Smooth muscle cell (in vitro differentiated cells): ENCODE measurements around the gene WHAMM. TPM values are rescaled to one million over a fixed set of nuclear protein-coding genes. Genes with fewer than 3 reads are reported as not detected.

Source experiments
- DNase-seq: peaks from one replicate; lab custom pipeline; 2025; ENCODE audit not compliant: unreplicated experiment; lab: John Stamatoyannopoulos, UW
- H2AFZ ChIP-seq: fragments of 200-600 bp; sonication (generic); 2 replicates; pipeline ENCODE4 v1.6.0; 2016; ENCODE audit warnings: antibody characterized with exemption, low read depth, mild to moderate bottlenecking
- H3F3A ChIP-seq: fragments of 200-600 bp; sonication (generic); 2 replicates; pipeline ENCODE4 v1.6.0; 2017; ENCODE audit warnings: antibody characterized with exemption, low read depth
- H3K27ac ChIP-seq: fragments of 200-600 bp; sonication (generic); 2 replicates; pipeline ENCODE4 v1.5.1; 2016; ENCODE audit warnings: low read depth, mild to moderate bottlenecking
- H3K27me3 ChIP-seq: fragments of 200-600 bp; sonication (generic); 2 replicates; pipeline ENCODE4 v1.6.1; 2016; ENCODE audit warnings: low read depth, mild to moderate bottlenecking
- H3K36me3 ChIP-seq: fragments of 200-600 bp; sonication (generic); 2 replicates; pipeline ENCODE4 v1.5.1; 2016; ENCODE audit warnings: low read depth
- H3K4me1 ChIP-seq: fragments of 200-600 bp; sonication (generic); 2 replicates; pipeline ENCODE4 v1.5.1; 2016; ENCODE audit warnings: low read depth
- H3K4me2 ChIP-seq: fragments of 200-600 bp; sonication (generic); 2 replicates; pipeline ENCODE4 v1.6.0; 2016; ENCODE audit warnings: mild to moderate bottlenecking
- H3K4me3 ChIP-seq: fragments of 200-600 bp; sonication (generic); 2 replicates; pipeline ENCODE4 v1.5.1; 2016; ENCODE audit warnings: mild to moderate bottlenecking
- H3K79me2 ChIP-seq: fragments of 200-600 bp; sonication (generic); 2 replicates; pipeline ENCODE4 v1.6.0; 2016; ENCODE audit warnings: low read depth, mild to moderate bottlenecking
- H3K9ac ChIP-seq: fragments of 200-600 bp; sonication (generic); 2 replicates; pipeline ENCODE4 v1.6.0; 2016; ENCODE audit warnings: low read depth
- H3K9me3 ChIP-seq: fragments of 200-600 bp; sonication (generic); replicated peaks from 2 replicates; pipeline ENCODE4 v1.5.1; 2016; ENCODE audit warnings: low read depth
- H4K20me1 ChIP-seq: fragments of 200-600 bp; sonication (generic); 2 replicates; pipeline ENCODE4 v1.6.0; 2016; ENCODE audit warnings: low read depth
- WGBS: methylation state at CpG from one replicate; pipeline ENCODE4 v1.1.7; 2016; ENCODE audit warnings: low lambda C conversion rate; 5-methylcytosine and 5-hydroxymethylcytosine counted together
- polyA plus RNA-seq: library from polyadenylated mRNA; unstranded; fragments of >200 nt; fragmentation: Nextera tagmentation; extraction: Ambion mirVana; gene quantifications from 2 replicates; pipeline ENCODE4 v1.2.1, GENCODE V29; 2016
- total RNA-seq: library from RNA; depleted of rRNA; stranded (reverse); fragments of >200 nt; gene quantifications from 2 replicates; pipeline ENCODE4 v1.2.3, GENCODE V29; 2014
- TF ChIP-seq, protein P1 (sequence below): fragments of 200-600 bp; sonication (generic); IDR thresholded peaks from 2 replicates; pipeline ENCODE4 v1.5.1; 2017; ENCODE audit warnings: borderline replicate concordance, mild to moderate bottlenecking, antibody characterized with exemption; ENCODE audit not compliant: insufficient read depth, poor library complexity, severe bottlenecking

Gene WHAMM
- total and polyA plus RNA-seq, 2 experiments from 2014 or later = 2.2 to 4.1 TPM

- no peaks in the 10 kb centered on the region for H4K20me1 ChIP-seq
- H3K4me1 ChIP-seq = no peaks in the 10 kb centered on the region
- no peaks in the 10 kb centered on the region for H3K36me3 ChIP-seq
- H2AFZ ChIP-seq = no peak overlapping the region
- H3K4me3 ChIP-seq = no peak overlapping the region
- H3K4me2 ChIP-seq = no peak overlapping the region
- no peaks in the 10 kb centered on the region for H3K79me2 ChIP-seq
- H3K9me3 ChIP-seq = no peaks in the 10 kb centered on the region
- DNase-seq = no peak
- no peak overlapping the region for H3K9ac ChIP-seq
- peaks cover 8% of the 10 kb centered on the region for H3K27me3 ChIP-seq
- no peaks in the 10 kb centered on the region for H3F3A ChIP-seq
- no peak overlapping the region for H3K27ac ChIP-seq
- TF ChIP-seq, protein P1, sequence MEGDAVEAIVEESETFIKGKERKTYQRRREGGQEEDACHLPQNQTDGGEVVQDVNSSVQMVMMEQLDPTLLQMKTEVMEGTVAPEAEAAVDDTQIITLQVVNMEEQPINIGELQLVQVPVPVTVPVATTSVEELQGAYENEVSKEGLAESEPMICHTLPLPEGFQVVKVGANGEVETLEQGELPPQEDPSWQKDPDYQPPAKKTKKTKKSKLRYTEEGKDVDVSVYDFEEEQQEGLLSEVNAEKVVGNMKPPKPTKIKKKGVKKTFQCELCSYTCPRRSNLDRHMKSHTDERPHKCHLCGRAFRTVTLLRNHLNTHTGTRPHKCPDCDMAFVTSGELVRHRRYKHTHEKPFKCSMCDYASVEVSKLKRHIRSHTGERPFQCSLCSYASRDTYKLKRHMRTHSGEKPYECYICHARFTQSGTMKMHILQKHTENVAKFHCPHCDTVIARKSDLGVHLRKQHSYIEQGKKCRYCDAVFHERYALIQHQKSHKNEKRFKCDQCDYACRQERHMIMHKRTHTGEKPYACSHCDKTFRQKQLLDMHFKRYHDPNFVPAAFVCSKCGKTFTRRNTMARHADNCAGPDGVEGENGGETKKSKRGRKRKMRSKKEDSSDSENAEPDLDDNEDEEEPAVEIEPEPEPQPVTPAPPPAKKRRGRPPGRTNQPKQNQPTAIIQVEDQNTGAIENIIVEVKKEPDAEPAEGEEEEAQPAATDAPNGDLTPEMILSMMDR = no peak
Measured at GRCh38 chr15:82793737-82794136, 15.7 kb upstream of the WHAMM start.

DNA sequence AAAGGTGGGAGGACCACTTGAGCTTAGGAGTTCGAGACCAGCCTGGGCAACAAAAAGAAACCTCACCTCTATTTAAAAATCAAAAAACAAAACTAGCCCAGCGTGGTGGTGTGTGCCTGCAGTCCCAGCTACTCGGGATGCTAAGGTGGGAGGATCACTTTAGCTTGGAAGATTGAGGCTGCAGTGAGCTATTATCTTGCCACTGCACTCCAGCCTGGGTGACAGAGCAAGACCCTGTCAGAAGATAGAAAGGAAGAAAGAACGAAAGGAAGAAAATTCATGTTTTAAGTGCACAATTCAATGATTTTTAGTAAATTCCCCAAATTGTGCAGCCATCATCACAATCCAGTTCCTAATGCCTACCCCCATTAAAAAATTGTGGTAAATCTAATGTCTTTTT, 11.3 kb upstream of the WHAMM start:
- Histone ChIP-seq H3K79me2 (no peaks in the 10 kb centered on the region), H2AFZ (no peak overlapping the region), H3K27me3 (peaks cover 31% of the 10 kb centered on the region), H3K4me2 (no peak overlapping the region), H3K4me1 (no peaks in the 10 kb centered on the region), H3K27ac (no peak overlapping the region), H4K20me1 (no peaks in the 10 kb centered on the region), H3K36me3 (no peaks in the 10 kb centered on the region), H3K4me3 (no peak overlapping the region), H3F3A (no peaks in the 10 kb centered on the region), H3K9ac (no peak overlapping the region), H3K9me3 (no peaks in the 10 kb centered on the region)
- 71% methylated on average over 4 of the region's 4 CpGs for WGBS
- DNase-seq = no peak
- TF ChIP-seq, protein P1 = no peak

DNA sequence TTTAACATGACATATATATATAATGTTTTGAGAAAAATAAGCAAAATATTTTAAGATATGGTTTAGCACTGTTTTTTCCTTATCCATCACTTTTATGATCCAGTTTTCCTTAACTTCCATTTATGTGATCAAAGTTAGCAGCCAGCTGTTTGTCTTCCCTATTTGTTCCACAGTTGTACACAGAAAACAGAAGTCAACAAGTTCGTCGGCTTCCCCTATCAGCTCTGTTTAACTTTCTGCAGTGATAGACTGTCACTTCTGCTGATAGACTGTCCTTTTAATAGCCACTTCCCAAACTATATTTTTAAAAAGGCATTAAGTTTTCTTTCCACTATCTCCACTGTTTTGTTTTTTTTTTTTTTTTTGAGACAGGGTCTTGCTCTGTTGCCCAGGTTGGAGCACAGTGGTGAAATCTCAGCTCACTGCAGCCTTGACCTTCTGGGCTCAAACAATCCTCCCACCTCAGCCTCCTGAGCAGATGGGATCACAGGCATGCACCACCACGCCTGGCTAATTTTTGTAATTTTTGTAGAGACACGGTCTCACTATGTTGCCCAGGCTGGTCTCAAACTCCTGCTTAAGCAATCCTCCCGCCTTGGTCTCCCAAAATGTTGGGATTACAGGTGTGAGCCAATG, 10.8 kb upstream of the WHAMM start:
- H3K9ac ChIP-seq = no peak overlapping the region
- H3K4me2 ChIP-seq = no peak overlapping the region
- WGBS = 76% methylated on average over 5 of the region's 5 CpGs
- H3K4me1 ChIP-seq = no peaks in the 10 kb centered on the region
- no peak for DNase-seq
- H3K27ac ChIP-seq = no peak overlapping the region
- TF ChIP-seq, protein P1 = no peak
- no peak overlapping the region for H3K4me3 ChIP-seq
- no peaks in the 10 kb centered on the region for H3F3A ChIP-seq
- no peak overlapping the region for H2AFZ ChIP-seq
- no peaks in the 10 kb centered on the region for H3K79me2 ChIP-seq
- H3K36me3 ChIP-seq = no peaks in the 10 kb centered on the region
- H3K27me3 ChIP-seq = peaks cover 31% of the 10 kb centered on the region
- no peaks in the 10 kb centered on the region for H4K20me1 ChIP-seq
- H3K9me3 ChIP-seq = no peaks in the 10 kb centered on the region

DNA sequence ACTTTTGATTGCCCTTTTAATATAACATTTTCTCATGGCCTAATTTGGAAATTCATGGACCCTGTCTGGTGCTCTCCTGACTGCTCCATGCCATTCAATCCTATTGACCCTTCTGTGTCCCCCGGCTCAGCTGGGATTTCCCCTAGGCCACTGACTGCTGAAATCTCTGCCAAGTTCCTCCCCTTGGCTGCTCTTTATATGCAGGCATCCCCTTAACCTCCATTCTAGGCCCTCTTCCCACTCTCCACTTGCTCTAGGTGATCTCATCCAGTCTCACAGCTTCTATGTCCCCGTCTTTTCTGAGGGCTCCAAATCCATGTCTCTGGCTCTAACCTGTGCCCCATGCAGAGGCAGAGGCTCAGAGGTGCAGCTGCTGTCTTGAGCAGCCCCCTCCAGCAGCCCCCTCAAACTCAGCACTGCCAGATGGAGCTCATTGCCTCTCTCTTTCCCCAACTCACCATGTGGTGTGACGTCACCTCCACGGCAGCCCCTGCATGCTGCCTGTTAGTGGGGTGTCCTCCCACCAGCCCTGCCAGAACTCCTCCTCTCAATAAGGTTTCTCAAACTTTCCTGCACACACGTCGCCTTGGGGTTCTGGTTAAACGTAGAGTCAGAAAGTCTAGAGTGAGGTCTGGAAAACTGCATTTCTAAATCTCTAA, 10.1 kb upstream of the WHAMM start:
- Histone ChIP-seq H3K4me1 (no peaks in the 10 kb centered on the region), H3K9me3 (no peaks in the 10 kb centered on the region), H3K4me3 (no peak overlapping the region), H3K27me3 (peaks cover 31% of the 10 kb centered on the region), H3F3A (no peaks in the 10 kb centered on the region), H3K36me3 (no peaks in the 10 kb centered on the region), H3K79me2 (no peaks in the 10 kb centered on the region), H3K9ac (no peak overlapping the region), H3K4me2 (no peak overlapping the region), H2AFZ (no peak overlapping the region), H3K27ac (no peak overlapping the region), H4K20me1 (no peaks in the 10 kb centered on the region)
- TF ChIP-seq, protein P1 = no peak
- 89% methylated on average over 7 of the region's 7 CpGs for WGBS
- DNase-seq = no peak
